Stimulated activated CD4-positive, alpha-beta T cell treated with anti-CD3 and anti-CD28 coated beads, Interleukin-12 subunit alpha, Interleukin-12 subunit beta, amount 100 ng/mL, for 48 hours (primary cell): Measurements from ENCODE around the gene DAND5.

Experiments
- DNase-seq, 3 donors: peaks; one replicate each; pipeline ENCODE4 v3.0.0-alpha.2; 2020; ENCODE audit warnings: low read depth in 2 of 3, low spot score in 1 of 3

DAND5 gene

GRCh38 chr19:12969292-12969988, at the start of gene DAND5:
DAND5 (plus strand) TSS chr19:12969576; CDS start chr19:12969661, 85 bp downstream.
- no peak for DNase-seq

- no peak for DNase-seq
Measured at GRCh38 chr19:12921047-12921446, 48.3 kb upstream of the DAND5 start.

- no peak for DNase-seq
Measured at GRCh38 chr19:12922959-12923358, 46.4 kb upstream of the DAND5 start.

GRCh38 chr19:12924621-12925310, 44.6 kb upstream of the DAND5 start:
- no peak for DNase-seq

GRCh38 chr19:12930002-12930645, 39.3 kb upstream of the DAND5 start:
- no peak for DNase-seq

DNA sequence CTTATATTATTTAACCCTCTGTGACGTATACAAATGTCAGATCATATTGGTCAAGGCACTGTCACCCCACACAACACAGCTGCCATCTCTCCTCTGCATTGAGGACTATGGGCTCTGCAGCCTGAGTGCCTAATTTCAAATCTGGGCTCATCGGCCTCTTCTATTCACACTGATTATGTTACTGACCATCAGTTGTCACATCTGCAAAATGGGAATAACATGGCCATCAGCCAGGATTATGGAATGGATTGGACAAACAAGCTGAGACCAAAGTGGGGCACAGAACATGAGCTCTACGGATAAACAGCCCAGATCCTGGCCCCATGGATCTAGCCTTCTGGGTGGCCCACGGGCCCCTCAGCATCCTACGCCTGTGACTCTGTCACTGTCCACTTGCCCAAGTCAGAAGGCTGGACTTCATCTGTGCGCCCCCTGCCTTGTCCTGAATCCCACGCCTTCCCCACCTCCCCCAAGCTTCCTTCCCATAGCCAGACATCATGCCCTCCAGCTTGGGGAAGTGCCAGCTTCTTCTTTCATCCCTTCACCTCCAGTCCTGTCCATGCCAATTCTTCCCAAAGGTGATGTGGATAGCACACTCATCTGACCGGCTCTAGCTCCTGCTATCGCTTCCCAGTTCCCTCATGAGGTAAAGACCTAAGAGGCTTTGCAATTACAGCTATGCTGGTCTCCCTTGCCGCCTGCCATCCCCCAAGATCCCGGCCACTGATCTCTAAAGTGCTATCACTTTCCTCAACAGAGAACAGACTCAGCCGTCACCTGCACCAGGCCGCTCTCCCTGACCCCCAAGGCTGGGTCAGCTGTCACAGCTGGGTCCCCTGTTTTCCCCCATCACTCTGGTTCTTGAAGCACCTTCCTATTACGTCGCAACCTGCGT, 36.7 kb upstream of the DAND5 start:
- no peak for DNase-seq

GRCh38 chr19:12933287-12934072, 35.9 kb upstream of the DAND5 start, which contains the start of gene FARSA:
FARSA (minus strand) TSS chr19:12933711; CDS start chr19:12933696, 15 bp downstream.
- DNase-seq: peak; percentile 86 to 88 (median 88)

DNA sequence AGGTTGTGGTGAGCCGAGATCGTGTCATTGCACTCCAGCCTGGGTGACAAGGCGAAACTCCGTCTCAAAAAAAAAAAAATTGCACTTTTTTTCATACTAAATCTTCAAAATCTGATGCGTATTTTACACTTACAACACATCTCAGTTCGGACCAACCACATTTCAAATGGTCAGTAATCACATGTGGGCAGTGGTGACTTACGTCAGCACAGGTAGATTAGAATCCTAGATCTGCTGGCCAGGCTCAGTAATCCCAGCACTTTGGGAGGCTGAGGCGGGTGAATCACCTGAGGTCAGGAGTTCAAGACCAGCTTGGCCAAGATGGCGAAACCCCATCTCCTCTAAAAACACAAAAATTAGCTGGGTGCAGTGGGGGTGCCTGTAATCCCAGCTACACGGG, 34.3 kb upstream of the DAND5 start:
- DNase-seq: no peak

DNA sequence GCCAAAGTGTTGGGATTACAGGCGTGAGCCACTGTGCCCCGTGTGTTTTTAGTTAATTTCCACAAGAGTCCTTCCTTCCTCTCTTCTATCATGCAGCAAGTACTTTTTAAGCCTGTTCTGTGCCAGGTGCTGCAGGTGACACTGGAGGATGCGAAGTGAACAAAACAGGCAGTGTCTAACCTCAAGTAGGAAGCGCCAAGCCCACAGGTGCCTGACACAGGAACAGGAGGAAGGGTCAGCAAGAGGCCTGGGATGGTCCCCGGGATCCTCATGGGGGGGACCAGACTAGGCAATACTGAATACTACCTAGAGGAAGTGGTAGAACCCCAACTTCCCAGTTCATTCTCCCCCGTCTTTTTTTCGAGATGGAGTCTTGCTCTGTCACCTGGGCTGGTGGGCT, 32.8 kb upstream of the DAND5 start:
- DNase-seq: no peak

GRCh38 chr19:12937093-12937926, 32.1 kb upstream of the DAND5 start:
- no peak for DNase-seq

- peak; percentile 97 to 100 (median 99) for DNase-seq
Measured at GRCh38 chr19:12937927-12938778, 31.2 kb upstream of the DAND5 start, which contains the start of gene CALR. CALR (plus strand) TSS chr19:12938609; CDS start chr19:12938680, 71 bp downstream.

DNA sequence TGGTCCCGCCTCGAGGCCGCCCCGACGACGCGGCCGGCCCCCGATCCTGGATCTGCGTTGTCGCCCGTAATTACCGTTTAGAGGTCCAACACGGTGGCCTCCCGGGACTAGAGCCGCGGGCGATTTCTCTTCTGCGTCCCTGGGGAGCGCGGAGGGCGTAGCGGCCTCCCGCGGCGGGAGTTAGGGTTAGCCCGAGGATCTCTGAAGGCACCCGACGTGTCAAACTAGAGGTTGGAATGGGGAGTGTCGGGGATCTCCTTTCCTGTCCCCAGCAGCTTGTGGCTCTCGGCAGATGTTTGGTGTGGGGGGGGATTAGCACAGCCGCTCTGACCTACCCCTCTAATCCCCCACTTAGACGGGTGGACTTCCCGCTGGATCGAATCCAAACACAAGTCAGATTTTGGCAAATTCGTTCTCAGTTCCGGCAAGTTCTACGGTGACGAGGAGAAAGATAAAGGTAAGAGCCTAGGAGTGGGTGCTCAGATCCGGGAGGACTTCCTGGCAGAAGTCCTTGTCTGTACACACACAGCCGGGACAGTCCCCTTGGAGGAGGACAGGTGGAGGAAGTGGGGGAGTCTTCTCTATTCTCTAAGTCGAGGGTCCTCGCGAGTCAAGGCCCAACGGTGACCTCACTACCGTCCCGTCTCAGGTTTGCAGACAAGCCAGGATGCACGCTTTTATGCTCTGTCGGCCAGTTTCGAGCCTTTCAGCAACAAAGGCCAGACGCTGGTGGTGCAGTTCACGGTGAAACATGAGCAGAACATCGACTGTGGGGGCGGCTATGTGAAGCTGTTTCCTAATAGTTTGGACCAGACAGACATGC, 30.4 kb upstream of the DAND5 start:
- peak in 1 of 3 donors; percentile 27 for DNase-seq

GRCh38 chr19:12939975-12940423, 29.4 kb upstream of the DAND5 start:
- DNase-seq: no peak

DNA sequence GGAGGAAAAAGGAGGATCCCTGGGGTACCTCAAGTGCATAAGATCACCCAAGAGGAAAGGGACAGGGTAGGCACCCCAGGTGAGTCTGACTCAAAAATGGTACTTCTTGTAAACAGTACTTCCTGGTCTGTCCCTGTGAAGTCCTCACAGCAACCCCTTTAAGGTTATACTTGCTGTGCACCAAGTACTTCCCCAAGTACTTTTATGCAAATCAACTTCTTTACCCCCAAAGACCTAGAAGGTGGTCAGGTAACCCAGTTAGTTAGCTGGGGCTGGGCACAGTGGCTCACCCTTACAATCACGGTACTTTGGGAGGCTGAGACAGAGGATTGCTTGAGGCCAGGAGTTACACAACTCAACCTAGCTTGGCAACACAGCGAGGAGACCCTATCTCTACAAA, 28.5 kb upstream of the DAND5 start:
- no peak for DNase-seq

- no peak for DNase-seq
Measured at GRCh38 chr19:12943437-12944044, 25.8 kb upstream of the DAND5 start.

GRCh38 chr19:12944104-12944674, 25.2 kb upstream of the DAND5 start:
- no peak for DNase-seq
